Upper lobe of right lung (tissue), 1 donor: ENCODE data around the gene UBIAD1. TPM values are rescaled to one million over a fixed set of nuclear protein-coding genes. Genes with fewer than 3 reads are reported as not detected.

ENCODE experiments used
- ATAC-seq: fragments of 200-7000 bp; cut with Tn5 transposase; one replicate; pipeline ENCODE4 v1.9.1; 2020; ENCODE audit warnings: mild to moderate bottlenecking, moderate library complexity
- DNase-seq: peaks from one replicate; pipeline ENCODE4 v3.0.0-alpha.2; 2020
- H3K27ac ChIP-seq: fragments of 200-600 bp; one replicate; pipeline ENCODE4 v1.8.0; 2022
- H3K27me3 ChIP-seq: fragments of 200-600 bp; one replicate; pipeline ENCODE4 v1.8.0; 2022; ENCODE audit warnings: mild to moderate bottlenecking
- H3K36me3 ChIP-seq: fragments of 200-600 bp; one replicate; pipeline ENCODE4 v1.8.0; 2022
- H3K4me1 ChIP-seq: fragments of 200-600 bp; one replicate; pipeline ENCODE4 v1.8.0; 2022
- H3K4me3 ChIP-seq: fragments of 200-600 bp; one replicate; pipeline ENCODE4 v1.8.0; 2022; ENCODE audit warnings: mild to moderate bottlenecking
- H3K9me3 ChIP-seq: fragments of 200-600 bp; one replicate; pipeline ENCODE4 v1.8.0; 2022
- intact Hi-C: fragments of 100-400 bp; cut with DNase I; formaldehyde crosslinking; loops from one replicate; pipeline ENCODE4 v1.11.0; 2022
- total RNA-seq: library from RNA; stranded (reverse); fragmentation: NEBNext Ultra II Directional; extraction: Animal tissue kit (Norgen Biotek cat#: 25700); gene quantifications from one replicate; pipeline ENCODE4 v1.2.1, GENCODE V29; 2021
- TF ChIP-seq, protein P1 (sequence below): fragments of 200-600 bp; IDR thresholded peaks from one replicate; pipeline ENCODE4 v1.8.0; 2022; ENCODE audit warnings: antibody characterized with exemption
- donor health status: DM: no; HTN: yes; CAD: no; lungs with severe emphysema.

Gene UBIAD1
- total RNA-seq, 1 donor from 2014 or later: 15.3 TPM

DNA sequence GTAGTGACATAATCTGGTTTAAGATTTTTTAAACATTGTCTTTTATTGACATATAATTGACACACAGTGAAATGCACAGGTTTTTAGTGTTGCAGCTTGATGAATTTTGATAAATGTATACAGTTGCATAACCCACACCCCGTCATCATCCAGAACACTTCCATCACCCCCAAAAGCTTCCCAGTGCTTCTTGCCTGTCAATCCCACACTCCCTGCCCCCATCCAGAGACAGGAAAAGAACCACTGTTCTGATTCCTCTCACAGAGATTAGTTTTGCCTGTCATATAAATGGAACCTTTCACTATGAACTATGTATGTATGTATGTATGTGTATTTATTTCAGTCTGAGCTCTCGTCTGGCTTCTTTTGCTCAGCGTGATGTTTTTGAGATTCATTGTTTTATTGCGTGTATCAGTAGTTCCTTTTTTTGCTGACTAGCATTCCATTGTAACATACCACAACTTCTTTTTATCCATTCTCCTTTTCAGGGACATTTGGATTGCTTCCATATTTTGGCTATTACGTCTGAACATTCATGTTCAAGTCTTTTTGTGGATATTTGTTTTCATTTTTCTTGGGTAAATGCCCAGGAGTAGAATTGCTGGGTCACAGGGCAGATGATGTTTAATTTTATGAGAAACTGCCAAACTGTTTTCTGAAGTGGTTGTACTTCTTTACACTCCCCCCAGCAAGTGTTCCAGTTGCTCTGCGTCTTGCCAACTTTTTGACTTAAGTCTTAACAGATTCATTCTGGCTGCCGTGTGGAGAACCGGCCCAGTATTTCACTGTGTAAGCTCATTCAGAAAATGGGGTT lies 8.7 kb downstream of the UBIAD1 start:
- DNase-seq (no peak), ATAC-seq (peak; percentile 74)
- peak overlapping the region; percentile 53 for H3K27ac ChIP-seq
- no peak overlapping the region for H3K4me3 ChIP-seq
- no peaks in the 10 kb centered on the region for H3K27me3 ChIP-seq
- H3K9me3 ChIP-seq: no peaks in the 10 kb centered on the region
- peaks cover 27% of the 10 kb centered on the region for H3K36me3 ChIP-seq
- intact Hi-C loops: no loop called here
- TF ChIP-seq, protein P1, sequence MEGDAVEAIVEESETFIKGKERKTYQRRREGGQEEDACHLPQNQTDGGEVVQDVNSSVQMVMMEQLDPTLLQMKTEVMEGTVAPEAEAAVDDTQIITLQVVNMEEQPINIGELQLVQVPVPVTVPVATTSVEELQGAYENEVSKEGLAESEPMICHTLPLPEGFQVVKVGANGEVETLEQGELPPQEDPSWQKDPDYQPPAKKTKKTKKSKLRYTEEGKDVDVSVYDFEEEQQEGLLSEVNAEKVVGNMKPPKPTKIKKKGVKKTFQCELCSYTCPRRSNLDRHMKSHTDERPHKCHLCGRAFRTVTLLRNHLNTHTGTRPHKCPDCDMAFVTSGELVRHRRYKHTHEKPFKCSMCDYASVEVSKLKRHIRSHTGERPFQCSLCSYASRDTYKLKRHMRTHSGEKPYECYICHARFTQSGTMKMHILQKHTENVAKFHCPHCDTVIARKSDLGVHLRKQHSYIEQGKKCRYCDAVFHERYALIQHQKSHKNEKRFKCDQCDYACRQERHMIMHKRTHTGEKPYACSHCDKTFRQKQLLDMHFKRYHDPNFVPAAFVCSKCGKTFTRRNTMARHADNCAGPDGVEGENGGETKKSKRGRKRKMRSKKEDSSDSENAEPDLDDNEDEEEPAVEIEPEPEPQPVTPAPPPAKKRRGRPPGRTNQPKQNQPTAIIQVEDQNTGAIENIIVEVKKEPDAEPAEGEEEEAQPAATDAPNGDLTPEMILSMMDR: no peak
- peaks cover 30% of the 10 kb centered on the region for H3K4me1 ChIP-seq

DNA sequence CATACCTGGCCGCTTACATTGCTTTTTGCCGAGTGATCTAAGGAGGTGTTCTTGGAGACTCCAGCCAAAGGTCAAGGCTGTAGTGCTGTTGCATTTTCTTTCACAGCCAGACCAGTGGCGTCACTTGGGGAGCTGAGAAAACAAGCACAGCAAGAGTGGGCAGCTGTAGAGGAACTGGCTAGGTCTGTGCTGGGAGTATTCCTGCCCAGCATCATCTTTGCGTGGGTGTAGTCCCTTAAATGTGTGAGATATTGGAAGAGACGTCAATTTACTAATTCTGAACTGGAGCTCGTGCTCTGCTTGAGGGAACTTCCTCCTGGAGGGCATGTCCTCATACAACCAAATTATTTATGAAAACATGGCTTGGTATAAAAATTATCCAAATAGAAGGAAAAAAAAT lies 10.2 kb downstream of the UBIAD1 start:
- intact Hi-C loops: no loop called here
- H3K4me1 ChIP-seq: peaks cover 30% of the 10 kb centered on the region
- H3K27ac ChIP-seq: no peak overlapping the region

DNA sequence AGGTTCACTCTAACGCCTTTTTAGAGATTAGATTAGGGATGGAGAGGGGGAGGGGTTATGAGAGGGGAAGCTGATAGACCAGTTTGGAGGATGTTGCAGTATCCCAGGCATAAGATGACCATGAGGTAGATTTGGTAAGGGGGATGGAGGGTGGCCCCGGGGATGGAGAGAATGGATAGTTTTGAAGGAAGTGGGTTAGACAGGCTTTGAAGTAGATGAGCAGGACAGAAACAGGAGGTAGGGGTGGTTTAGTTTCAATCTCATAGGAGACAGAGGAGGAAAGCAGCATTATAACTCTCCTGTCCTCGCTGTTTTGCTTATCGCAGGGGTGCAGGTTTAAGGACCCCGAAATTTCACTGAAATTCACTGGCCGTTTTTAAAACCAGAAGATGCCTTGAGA lies 11.8 kb downstream of the UBIAD1 start:
- no peak overlapping the region for H3K27ac ChIP-seq
- no peak for ATAC-seq
- intact Hi-C loops: no loop called here
- peaks cover 30% of the 10 kb centered on the region for H3K4me1 ChIP-seq
- no peaks in the 10 kb centered on the region for H3K9me3 ChIP-seq
- TF ChIP-seq, protein P1: no peak
- H3K27me3 ChIP-seq: no peaks in the 10 kb centered on the region
- no peak for DNase-seq
- no peak overlapping the region for H3K4me3 ChIP-seq
- peaks cover 19% of the 10 kb centered on the region for H3K36me3 ChIP-seq

More for the DNA sequence above, 10.2 kb downstream of the UBIAD1 start:
- DNase-seq: no peak
- Histone ChIP-seq H3K9me3 (no peaks in the 10 kb centered on the region), H3K36me3 (peaks cover 30% of the 10 kb centered on the region), H3K4me3 (no peak overlapping the region), H3K27me3 (no peaks in the 10 kb centered on the region)
- ATAC-seq: peak; percentile 57
- TF ChIP-seq, protein P1: no peak

DNA sequence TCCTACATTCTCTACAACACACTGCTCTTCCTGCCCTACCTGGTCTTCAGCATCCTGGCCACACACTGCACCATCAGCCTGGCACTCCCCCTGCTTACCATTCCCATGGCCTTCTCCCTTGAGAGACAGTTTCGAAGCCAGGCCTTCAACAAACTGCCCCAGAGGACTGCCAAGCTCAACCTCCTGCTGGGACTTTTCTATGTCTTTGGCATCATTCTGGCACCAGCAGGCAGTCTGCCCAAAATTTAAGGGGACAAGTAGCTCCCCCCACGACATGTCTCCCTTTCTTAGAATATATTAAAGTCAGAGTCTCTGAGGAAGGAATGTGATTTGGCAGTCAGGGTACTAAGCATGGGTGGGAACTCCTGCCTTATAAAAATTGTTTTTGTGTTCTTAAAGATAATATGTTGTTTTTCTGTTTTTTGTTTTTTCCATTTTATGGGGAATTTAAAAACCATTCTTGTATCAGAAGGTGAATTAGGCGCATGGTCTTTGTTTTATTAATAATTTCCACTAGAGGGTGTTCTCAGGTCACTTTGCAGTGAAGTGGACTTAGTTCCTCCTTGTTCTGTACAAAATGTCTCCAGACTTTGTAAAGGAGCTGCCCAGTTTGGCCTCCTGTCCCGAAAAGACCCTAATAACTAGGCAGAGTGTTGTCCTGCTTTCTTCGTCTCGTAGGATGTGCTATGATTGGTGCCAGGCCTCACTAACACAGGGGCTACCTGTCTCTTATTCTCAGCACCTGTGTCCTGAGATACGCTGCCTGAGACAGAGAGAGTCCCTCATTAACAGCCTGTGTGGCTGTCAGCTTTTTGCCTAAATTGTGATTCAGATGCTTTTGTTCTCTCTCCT lies 13.1 kb downstream of the UBIAD1 start:
- TF ChIP-seq, protein P1: no peak
- Histone ChIP-seq H3K27me3 (no peaks in the 10 kb centered on the region), H3K36me3 (peaks cover 30% of the 10 kb centered on the region), H3K4me1 (peaks cover 17% of the 10 kb centered on the region), H3K27ac (no peak overlapping the region), H3K9me3 (no peaks in the 10 kb centered on the region), H3K4me3 (no peak overlapping the region)
- intact Hi-C loops: no loop called here
- ATAC-seq (no peak), DNase-seq (no peak)

DNA sequence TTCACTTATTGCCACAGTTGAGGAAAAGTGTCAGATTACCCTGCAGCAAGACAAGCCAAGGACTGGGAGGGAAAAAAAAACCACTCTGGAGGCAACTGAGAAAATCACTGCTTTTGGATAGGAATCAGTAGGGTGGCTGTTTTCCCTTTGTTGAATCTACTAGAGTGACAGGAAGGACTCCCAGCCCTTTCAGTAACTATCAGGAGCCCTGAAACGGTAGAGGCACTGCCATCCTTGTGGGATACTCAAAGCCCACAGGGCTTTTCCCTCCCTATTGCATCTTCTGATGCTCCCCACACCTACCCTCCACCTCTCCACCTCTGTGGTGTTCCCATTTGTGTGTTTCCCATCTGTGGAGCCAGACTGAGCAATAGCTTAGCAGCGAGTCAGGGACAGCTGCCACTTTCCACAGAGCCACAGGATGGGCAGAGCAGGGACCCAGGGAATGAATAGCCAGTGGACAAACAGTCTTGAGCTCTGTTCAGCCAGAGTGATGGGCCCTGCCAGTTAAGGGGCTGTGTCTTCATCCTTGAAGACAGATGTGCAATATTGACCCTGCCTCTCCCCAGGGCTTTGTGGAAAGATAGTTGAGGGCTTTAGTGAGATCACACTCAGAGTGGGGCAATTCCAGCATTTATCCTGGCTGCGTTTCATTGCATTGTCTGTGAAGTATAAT lies 13.9 kb downstream of the UBIAD1 start:
- ATAC-seq (no peak), DNase-seq (no peak)
- intact Hi-C loops: no loop called here
- peaks cover 10% of the 10 kb centered on the region for H3K4me1 ChIP-seq
- H3K4me3 ChIP-seq: no peak overlapping the region
- no peak overlapping the region for H3K27ac ChIP-seq
- TF ChIP-seq, protein P1: no peak
- H3K9me3 ChIP-seq: no peaks in the 10 kb centered on the region
- H3K36me3 ChIP-seq: peaks cover 30% of the 10 kb centered on the region
- H3K27me3 ChIP-seq: no peaks in the 10 kb centered on the region
